WTC11 (cell line): ENCODE data around the gene UNC93B1.

ENCODE experiments used
- CREB1 ChIP-seq: sonication (generic); formaldehyde crosslinking; IDR thresholded peaks from 2 replicates; pipeline ENCODE4 v1.8.0; 2023; ENCODE audit warnings: mild to moderate bottlenecking, missing genetic modification reagents
- ELF4 ChIP-seq: sonication (generic); formaldehyde crosslinking; IDR thresholded peaks from 2 replicates; pipeline ENCODE4 v1.8.1; 2022; ENCODE audit warnings: low read depth, mild to moderate bottlenecking, moderate library complexity, missing genetic modification reagents
- ETV6 ChIP-seq: sonication (generic); formaldehyde crosslinking; IDR thresholded peaks from 2 replicates; pipeline ENCODE4 v1.8.1; 2022; ENCODE audit warnings: mild to moderate bottlenecking, missing genetic modification reagents
- FOXP1 ChIP-seq: sonication (generic); formaldehyde crosslinking; IDR thresholded peaks from 2 replicates; pipeline ENCODE4 v1.8.0; 2022; ENCODE audit warnings: missing genetic modification reagents, mild to moderate bottlenecking, moderate library complexity, borderline replicate concordance
- GTF2I ChIP-seq: fragments of 250-450 bp; sonication (Bioruptor Pico); conservative IDR thresholded peaks from 2 replicates; pipeline ENCODE4 v1.4.0; 2021; ENCODE audit warnings: mild to moderate bottlenecking
- SOX15 ChIP-seq: fragments of 250-450 bp; sonication (Bioruptor Pico); IDR thresholded peaks from 2 replicates; pipeline ENCODE4 v1.9.0; 2021; ENCODE audit warnings: mild to moderate bottlenecking
- TCF7 ChIP-seq: sonication (generic); formaldehyde crosslinking; IDR thresholded peaks from 2 replicates; pipeline ENCODE4 v1.8.0; 2022; ENCODE audit warnings: mild to moderate bottlenecking, low read depth, missing genetic modification reagents, moderate library complexity
- USF2 ChIP-seq: sonication (generic); formaldehyde crosslinking; IDR thresholded peaks from 2 replicates; pipeline ENCODE4 v1.8.1; 2023; ENCODE audit warnings: mild to moderate bottlenecking, missing genetic modification reagents, moderate library complexity
- ZNF138 ChIP-seq: sonication (generic); formaldehyde crosslinking; conservative IDR thresholded peaks from 2 replicates; pipeline ENCODE4 v1.8.1; 2022; ENCODE audit warnings: mild to moderate bottlenecking, moderate library complexity, missing genetic modification reagents
- TF ChIP-seq, protein P1 (sequence below): sonication (generic); formaldehyde crosslinking; IDR thresholded peaks from 2 replicates; pipeline ENCODE4 v1.8.1; 2023; ENCODE audit warnings: mild to moderate bottlenecking, moderate library complexity, missing genetic modification reagents
- TF ChIP-seq, protein P2 (sequence below): fragments of 200-600 bp; IDR thresholded peaks from 2 replicates; pipeline ENCODE4 v1.8.0; 2022; ENCODE audit warnings: antibody characterized with exemption

DNA sequence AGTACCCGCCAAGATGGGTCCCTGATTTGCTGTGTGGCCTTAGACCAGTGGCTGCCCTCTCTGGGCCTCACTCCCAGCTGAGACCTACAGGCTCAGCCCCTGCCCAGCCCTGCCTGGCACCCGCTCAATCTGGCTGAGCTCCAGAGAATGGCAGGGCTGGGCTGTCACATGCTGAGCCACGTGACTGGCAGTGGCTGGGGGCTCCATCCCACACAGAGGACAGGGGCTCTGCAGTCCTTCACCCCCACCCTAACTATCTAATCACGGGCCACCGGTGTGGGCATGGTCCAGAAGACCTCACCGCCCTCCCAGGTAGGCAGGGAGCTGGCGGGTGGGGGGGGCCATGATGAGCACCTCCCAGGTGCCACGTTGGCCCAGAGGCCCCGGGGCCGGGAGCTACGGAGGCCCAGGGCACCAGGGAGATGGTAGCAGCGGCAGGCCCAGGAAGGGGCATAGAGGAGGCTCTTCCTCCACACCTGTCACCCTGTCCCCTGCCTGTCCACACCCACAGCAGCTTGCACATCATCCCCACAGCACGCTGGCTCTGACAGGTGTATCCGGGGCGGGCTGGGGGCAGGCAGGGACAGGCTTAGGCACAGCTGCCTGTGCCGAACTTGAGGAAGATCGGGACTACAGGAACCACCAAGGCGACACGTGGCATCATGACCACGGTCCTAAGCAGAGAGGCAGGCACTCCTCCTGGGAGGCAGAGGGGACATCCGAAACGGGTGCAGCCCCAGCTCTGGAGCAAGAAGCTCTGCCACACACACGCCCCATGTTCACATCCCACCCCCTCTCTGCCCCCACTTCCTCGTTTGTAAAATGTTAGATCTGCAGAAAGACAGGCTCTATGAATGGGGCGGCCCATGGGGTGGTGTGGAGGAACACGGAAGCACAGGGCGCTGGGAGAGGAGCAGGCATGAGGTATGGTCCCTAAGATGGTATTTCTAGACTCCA lies 4.8 kb upstream of the UNC93B1 start:
- TF ChIP-seq, protein P1, sequence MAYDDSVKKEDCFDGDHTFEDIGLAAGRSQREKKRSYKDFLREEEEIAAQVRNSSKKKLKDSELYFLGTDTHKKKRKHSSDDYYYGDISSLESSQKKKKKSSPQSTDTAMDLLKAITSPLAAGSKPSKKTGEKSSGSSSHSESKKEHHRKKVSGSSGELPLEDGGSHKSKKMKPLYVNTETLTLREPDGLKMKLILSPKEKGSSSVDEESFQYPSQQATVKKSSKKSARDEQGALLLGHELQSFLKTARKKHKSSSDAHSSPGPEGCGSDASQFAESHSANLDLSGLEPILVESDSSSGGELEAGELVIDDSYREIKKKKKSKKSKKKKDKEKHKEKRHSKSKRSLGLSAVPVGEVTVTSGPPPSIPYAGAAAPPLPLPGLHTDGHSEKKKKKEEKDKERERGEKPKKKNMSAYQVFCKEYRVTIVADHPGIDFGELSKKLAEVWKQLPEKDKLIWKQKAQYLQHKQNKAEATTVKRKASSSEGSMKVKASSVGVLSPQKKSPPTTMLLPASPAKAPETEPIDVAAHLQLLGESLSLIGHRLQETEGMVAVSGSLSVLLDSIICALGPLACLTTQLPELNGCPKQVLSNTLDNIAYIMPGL (CRISPR knock-in tag), result no peak
- TF ChIP-seq ETV6 (CRISPR knock-in tag) (no peak), USF2 (CRISPR knock-in tag) (no peak), ELF4 (CRISPR knock-in tag) (no peak), FOXP1 (CRISPR knock-in tag) (no peak), TCF7 (CRISPR knock-in tag) (no peak), CREB1 (CRISPR knock-in tag) (no peak), ZNF138 (CRISPR knock-in tag) (no peak), SOX15 (CRISPR knock-in tag) (no peak), GTF2I (no peak)
- TF ChIP-seq, protein P2, sequence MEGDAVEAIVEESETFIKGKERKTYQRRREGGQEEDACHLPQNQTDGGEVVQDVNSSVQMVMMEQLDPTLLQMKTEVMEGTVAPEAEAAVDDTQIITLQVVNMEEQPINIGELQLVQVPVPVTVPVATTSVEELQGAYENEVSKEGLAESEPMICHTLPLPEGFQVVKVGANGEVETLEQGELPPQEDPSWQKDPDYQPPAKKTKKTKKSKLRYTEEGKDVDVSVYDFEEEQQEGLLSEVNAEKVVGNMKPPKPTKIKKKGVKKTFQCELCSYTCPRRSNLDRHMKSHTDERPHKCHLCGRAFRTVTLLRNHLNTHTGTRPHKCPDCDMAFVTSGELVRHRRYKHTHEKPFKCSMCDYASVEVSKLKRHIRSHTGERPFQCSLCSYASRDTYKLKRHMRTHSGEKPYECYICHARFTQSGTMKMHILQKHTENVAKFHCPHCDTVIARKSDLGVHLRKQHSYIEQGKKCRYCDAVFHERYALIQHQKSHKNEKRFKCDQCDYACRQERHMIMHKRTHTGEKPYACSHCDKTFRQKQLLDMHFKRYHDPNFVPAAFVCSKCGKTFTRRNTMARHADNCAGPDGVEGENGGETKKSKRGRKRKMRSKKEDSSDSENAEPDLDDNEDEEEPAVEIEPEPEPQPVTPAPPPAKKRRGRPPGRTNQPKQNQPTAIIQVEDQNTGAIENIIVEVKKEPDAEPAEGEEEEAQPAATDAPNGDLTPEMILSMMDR, result no peak
